DOHH2 (cell line): ENCODE data around the gene CEACAM20.
A peak's percentile ranks its signal among the peaks of the same experiment; 100 is the strongest.

Experiments
- EZH2phosphoT487 ChIP-seq: fragments of 200-600 bp; sonication (generic); IDR thresholded peaks from 2 replicates; pipeline ENCODE4 v1.6.1; 2017; ENCODE audit warnings: borderline replicate concordance, mild to moderate bottlenecking, antibody characterized with exemption, low read length, moderate library complexity, mixed read lengths
- TF ChIP-seq, protein P1 (sequence below): fragments of 200-600 bp; sonication (generic); IDR thresholded peaks from one replicate; pipeline ENCODE4 v1.5.1; 2014; ENCODE audit warnings: antibody characterized with exemption, mild to moderate bottlenecking, low read depth, low read length; ENCODE audit not compliant: poor library complexity, severe bottlenecking

DNA sequence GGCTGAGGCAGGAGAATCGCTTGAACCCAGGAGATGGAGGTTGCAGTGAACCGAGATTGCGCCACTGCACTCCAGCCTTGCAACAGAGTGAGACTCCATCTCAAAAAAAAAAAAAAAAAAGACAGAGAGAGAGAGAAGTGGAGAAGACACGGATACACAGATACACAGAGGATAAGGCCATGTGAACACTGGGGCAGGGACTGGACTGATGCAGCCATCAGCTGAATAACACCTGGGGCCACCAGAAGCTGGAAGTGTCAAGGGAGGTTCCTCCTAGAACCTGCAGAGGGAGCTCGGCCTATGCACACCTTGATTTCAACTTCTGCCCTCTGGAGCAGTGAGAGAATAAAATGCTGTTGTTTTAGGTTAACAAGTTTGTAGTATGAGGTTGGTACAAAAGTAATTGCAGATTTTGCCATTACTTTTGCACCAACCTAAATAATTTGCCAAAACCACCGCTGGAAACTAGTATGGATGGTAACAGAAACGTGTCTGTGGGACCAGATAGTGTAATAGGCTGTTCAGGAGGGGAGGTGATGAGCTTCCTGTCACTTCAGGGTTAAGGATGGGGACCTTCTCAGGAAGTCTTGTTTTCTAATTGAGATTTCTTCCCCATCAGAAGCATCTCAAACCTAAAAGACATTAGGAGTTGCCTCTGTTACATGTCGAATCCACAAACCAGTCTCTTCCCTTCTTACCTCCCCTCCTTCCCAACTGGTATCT, 47.5 kb upstream of the CEACAM20 start:
- TF ChIP-seq, protein P1, sequence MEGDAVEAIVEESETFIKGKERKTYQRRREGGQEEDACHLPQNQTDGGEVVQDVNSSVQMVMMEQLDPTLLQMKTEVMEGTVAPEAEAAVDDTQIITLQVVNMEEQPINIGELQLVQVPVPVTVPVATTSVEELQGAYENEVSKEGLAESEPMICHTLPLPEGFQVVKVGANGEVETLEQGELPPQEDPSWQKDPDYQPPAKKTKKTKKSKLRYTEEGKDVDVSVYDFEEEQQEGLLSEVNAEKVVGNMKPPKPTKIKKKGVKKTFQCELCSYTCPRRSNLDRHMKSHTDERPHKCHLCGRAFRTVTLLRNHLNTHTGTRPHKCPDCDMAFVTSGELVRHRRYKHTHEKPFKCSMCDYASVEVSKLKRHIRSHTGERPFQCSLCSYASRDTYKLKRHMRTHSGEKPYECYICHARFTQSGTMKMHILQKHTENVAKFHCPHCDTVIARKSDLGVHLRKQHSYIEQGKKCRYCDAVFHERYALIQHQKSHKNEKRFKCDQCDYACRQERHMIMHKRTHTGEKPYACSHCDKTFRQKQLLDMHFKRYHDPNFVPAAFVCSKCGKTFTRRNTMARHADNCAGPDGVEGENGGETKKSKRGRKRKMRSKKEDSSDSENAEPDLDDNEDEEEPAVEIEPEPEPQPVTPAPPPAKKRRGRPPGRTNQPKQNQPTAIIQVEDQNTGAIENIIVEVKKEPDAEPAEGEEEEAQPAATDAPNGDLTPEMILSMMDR: peak; percentile 64
- TF ChIP-seq EZH2phosphoT487: no peak
